Dermis microvascular lymphatic vessel endothelial cell (primary cell): Measurements from ENCODE around the gene FGD2. TPM values are rescaled to one million over a fixed set of nuclear protein-coding genes. Genes with fewer than 3 reads are reported as not detected.
"Not testable (repeated sequence)": the region's sequence is repeated elsewhere in the genome, so short reads cannot be mapped to it uniquely, and the experiment has no call there.

Experiments
- DNase-seq, 2 donors: peaks; one replicate each; pipeline versions ENCODE4 v3.0.0 to v3.0.0-alpha.2; 2010; ENCODE audit warnings: low read depth in 2 of 2
- total RNA-seq: library from RNA; depleted of rRNA; stranded (reverse); fragments of >200 nt; gene quantifications from 2 replicates; pipeline ENCODE4 v1.2.1, GENCODE V29; 2014

The FGD2 gene
- total RNA-seq, 1 donor from 2014 or later = not detected

DNA sequence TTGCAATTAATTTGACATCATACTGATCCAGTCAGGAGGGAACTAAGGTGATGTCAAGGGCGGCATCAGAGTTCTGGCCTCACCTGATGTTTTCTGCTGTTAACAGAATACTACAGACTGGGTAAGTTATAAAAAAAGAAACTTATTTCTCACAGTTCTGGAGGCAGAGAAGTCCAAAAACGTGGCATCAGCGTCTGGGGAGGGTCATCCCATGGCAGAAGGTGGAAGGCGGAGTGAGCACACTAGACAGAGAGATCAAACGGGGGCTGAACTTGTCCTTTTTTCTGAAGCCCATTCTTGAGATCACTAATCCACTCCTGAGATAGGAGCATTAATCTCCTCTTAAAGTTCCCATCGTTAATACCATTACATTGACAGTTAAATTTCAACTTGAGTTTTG, 16.2 kb upstream of the FGD2 start:
- DNase-seq = no peak

DNA sequence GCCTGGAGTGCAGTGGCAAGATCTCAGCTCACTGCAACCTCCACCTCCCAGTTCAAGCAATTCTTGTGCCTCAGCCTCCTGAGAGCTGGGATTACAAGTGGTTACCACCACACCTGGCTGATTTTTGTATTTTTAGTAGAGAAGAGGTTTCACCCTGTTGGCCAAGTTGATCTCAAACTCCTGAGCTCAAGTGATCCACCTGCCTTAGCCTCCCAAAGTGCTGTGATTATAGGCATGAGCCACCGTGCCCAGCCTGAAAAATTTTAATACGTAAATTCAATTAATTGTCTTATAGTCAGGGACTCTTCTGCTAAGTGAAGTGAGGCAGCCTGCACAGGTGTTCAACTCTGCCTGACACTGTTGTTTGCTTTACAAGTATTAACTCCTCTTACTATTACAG, 15.1 kb upstream of the FGD2 start:
- DNase-seq = not testable (repeated sequence)

DNA sequence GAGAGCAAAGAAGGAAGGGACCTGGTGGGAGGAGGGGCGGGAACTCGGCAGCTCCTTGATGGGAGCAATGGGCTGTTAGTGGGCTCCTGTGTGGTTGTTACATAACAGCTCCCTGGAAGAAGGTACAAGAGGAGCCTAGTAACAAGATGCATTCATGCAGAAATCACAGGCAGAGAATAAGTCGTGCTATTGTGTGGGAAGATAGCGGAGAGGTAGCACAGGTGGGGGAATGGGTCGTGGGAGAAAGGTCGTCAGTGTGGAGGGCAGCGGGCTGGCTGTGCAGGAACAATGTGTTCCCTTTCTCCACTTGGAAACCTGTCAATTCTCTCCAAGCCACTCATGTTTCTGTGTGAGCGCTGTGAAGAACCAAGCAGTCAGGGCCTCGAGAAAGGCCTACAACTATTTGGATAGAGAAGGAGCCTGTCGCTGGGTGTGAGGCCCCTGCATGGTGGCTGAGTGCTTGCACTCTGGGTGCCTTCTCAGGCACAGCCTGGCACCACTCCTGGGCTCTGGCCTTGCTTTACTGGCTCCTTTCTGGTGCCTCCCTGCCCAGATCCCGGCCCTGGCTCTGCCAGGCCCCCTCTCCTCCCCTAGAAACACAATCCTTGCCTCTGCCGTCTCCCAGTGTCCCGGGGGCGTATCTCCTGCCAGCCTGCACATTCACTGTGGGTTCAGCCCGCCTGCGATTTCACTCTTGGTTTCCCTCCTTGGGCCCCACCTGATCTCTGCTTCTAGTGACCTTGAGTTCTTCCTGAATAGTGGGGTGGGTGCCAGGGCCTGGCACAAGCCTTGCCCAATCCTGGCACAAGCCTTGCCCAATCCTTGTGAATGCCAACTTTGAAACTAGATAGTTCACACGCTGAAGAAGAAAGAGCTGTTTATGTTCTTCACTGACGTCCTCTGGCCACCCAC, 7.4 kb upstream of the FGD2 start:
- no peak for DNase-seq

DNA sequence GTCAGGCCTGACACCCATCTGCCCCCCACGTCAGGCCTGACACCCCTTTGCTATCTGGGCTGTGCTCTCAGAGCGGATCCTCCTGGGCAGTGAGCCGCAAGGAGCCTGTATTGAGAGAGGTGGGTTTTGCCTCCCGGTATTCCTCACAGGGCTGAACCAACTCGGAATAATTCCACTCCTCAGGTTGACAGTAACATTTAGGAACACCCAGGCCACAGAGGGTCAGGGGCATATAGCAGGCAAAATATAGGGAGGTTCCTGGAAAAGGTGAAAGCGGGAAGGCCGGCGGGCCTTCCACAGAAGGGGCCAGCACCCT, 6.8 kb upstream of the FGD2 start:
- no peak for DNase-seq

DNA sequence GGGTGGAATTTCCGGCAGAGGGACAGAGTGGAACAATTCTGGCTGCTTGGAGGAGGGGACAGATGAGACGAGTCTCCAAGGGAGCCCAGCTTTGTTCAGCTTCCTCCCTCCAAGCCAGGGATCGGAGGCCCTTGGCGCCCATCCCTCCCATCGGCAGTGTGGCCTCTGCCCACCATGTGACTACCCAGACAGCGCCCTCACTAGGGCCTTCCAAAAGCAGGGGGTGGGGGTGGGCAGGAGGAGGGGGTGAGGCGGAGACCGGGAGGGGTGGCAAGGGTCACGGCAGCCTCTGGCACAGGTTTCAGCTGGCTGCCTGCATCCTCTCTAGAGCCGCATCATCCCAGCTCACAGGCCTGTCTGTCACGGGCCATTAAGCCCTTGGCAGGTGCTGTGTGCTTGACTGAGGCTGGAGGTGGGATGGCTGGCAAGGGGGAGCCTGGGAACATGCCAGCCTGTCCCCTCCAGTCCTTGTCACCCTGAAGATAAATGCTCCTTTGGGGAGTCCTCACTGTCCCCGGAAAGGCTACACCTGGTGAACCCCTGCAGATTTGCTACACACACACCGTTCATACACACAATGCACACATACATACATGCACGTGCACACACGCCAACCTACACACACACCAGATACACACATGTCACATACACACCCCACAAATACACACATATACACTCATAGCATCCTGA, 6.2 kb upstream of the FGD2 start:
- no peak for DNase-seq

DNA sequence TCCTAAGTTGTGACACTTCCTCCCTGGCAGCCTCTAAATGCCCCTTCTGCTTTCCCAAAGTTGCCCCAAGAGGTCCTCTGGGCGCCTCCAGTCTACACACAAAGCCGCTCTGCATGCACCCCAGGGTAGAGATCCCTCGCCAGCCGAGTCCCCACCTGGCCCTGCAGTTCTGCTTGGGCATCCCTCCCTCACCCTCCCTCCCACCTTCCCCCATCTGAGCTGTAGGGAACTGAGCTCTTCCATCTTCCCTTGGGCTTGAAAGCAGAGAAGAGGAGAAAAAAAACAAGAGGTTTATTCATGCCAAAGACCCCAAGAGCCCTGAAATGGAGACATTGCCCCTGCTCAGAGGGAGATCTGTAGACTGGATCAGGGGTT, 5.7 kb upstream of the FGD2 start:
- no peak for DNase-seq

DNA sequence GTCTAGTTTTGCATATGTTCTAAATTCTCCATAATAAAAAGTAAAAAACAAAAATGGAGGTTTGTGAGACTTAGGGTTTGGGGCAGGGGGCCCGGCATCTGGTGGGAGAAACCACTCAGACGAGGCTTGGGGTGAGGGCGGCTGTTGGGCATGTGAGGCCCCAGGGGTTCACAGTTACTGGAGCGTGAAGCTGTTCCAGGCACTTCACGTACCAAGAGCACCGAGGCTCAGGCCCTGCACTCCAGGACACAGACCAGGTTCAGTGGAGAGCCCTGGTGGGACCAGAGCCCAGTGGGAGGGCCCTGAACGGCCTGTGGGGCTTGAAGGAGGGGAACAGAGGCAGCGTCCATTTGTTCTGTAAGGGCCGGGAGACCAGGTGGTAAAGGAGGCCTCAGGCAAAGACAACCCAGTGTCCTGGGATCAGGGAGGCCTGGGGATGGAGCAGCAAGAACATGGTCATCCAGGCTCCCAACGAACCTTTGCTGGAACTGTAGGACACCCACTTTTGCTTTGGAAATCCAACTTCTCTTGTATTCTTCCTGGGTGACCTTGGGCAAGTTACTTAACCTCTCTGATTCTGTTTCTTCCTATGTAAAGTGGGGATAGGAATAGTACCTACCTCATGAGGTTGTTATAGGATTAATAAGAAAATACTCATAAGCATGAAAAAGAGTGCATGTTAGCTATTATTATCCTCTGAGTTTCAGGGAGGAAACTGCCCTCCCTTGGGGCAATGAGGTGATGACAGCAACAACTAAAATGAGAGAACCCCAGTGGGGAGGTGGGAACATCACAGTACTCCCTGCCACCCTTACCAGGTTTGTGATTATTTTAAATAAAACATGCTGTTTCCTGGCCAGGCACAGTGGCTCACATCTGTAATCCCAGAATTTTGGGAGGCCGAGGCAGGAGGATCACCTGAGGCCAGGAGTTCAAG, 1.1 kb upstream of the FGD2 start:
- DNase-seq = no peak

DNA sequence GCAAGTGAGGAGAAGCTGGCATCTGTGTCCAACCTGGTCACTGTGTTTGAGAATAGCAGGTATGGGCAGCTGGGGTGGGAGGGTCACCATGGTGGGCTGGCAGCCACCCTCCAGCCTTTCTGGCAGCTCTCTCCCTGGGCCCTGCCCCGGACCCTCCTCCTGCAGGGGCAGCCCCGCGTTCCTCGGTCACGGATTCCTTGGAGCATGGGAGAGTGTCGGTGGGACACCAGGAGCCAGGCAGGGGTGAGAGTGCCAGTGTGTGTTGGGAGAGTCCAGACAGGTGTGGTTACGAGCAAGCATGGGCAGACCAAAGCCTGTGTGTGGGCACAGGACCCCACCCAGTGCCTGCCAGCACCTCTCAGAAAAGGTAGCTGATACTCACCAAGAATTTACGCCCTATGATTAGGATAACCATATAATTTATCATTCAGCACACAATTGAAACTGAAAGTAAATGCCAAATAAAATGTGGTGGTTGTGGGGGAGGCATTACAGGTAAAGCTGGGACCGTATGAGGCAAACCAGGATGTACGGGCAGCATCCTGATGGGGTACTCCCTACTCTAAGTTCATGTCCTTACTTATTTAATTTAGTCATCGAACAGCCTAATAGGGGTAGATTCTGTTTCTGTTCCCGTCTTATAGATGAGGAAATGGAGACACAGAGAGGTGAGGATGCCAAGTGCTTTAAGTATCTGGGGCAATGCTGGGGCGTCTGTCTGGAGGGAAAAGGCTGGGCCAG, 542 bp downstream of the FGD2 start:
- DNase-seq = no peak

DNA sequence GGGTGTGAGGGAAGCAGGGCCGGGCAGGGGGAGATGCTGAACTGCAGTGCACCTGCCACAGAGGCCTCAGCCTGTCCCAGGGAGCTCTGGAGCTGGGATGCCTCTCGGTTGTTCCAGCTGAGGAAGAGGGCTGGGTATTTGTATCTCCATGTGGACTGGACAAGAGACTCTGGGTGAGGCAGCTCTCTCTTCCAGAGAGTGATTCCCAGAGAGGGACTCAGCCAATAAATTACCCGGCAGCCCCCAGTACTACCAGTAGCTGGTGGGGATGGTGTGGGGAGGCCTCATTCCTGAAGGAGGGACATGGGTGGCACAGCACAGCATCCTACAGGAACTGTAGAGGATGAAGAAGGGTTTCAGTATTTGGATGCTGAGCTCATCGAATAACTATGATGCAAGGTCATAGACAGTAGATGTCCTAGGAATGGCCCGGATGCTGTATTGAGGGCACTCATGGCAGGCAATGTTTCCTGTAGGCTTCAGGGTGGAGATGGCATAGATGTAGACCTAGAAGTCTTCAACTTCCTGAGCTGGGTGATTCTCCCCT, 1.4 kb downstream of the FGD2 start:
- DNase-seq = no peak

DNA sequence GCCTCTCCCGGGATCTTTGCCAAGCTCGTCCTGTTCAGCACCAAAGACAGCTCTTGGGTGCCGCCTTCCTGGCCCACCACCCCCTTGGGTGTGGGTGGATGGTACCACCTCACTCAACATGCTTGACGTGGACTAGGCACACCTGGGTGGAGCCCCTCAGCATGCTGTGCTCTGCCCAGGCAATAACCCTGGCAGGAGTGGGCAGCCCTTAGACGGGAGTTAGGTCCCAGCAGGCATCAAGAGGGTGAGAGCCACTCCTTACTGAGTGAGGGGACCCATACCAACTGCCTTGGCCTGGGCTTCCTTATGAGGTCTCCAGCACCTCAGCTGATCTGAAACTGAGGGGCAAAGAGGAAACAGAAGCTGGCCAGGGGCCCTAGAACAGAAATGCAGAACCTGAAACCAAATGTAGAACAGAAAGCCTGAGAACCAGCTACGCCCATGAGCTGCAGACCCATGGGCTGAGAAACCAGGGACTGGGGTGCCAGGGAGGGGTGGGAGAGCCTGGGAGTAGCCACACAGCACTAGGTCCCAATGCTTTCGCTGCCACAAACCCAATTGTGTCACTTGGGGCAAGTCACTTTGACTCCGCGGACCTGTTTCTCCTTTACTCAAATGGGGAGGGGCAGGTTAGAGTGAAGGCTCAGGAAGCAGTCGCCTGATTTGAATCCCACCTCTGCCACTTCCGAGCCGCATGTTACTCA, 2.0 kb downstream of the FGD2 start:
- DNase-seq = no peak

DNA sequence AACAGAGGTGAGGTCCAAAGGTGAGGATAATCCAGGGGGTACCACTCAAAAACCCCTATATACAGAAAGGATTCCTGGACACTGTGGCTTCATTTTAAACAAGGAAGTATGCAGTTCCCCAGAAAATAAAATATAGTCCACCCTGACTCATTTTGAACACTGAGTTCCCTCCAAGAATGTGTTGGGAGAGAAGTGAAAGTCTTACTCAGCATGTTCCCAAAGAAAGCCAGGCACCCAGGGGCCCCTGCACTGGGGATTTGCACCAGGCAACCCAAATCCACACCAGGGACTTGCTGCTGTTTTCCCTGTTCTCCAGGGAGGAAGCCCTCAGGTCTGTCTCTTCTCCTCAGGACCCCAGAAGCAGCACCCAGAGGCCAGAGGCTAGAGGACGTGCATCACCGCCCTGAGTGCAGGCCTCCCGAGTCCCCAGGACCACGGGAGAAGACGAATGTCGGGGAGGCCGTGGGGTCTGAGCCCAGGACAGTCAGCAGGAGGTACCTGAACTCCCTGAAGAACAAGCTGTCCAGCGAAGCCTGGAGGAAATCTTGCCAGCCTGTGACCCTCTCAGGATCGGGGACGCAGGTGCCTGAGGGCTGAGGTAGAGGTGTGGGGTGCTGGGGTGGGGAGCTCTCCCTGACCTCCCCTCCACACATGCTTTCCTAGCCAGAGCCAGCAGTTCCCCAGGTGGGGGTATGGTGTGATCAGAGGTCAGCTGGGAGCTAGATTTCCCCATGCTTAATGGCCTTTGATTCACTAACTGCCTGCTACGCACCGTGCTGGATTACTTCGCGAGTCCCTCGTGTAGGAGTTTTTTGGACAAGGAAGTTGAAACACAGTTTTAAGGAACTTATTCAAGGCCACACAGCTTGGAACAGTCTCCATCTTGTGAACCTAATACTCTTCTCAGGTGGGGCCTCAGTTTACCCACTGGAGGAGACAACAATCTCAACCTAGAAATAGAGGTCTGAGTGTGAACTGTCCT, 3.3 kb downstream of the FGD2 start:
- DNase-seq = no peak

DNA sequence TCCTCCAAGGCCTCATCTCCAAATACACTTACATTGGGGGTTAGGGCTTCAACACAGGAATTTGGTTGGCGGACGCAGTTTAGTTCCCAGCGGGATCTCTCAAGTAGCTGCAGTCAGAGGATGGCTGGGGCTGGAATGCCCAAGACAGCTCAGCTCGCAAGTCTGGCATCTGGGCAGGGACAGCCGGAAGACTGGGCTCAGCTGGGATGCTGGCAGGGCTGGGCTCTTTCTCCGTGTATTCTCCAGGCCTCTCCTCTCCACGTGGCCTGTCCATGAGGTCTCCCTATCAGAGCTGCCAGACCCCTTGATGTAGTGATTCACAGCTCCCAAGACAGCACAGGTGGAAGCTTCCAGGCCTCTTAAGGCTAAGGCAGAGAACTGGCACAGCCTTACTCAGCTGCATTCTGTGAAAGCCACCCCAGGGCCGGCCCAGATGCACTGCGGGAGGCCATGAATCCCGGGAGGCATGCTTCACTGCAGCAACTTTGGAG, 5.0 kb downstream of the FGD2 start:
- no peak for DNase-seq

DNA sequence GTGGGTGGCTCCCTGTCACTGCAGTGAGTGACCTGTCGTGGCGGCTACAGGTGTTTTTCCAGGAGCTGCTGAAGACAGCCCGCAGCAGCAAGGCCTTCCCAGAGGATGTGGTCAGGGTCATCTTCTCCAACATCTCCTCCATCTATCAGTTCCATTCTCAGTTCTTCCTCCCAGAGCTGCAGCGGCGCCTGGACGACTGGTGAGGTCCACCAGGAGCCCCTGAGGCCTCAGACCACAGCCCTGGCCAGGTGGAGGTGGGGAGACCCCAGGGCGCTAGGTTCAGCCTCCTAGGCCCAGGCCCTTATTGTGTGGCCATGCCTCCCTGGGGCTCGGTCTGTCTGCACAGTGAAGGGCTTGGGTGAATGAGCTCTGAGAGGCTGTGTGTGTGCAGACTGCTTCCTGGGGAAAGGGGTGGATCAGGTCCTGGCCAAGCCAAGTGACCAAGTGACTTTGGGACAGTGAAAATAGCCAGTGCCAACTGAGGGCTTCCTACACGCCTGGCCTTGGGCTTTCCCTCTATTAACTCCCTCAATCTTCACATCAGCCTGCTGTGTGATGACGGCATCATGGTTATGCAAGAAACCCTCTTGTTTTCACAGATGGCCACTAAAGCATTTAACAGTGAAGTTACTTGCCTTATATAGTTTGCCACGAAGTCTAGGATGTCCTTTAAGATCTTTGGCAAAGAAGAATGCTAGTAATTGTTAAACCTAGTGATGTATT, 6.4 kb downstream of the FGD2 start:
- peak in 1 of 2 donors; percentile 14 for DNase-seq

DNA sequence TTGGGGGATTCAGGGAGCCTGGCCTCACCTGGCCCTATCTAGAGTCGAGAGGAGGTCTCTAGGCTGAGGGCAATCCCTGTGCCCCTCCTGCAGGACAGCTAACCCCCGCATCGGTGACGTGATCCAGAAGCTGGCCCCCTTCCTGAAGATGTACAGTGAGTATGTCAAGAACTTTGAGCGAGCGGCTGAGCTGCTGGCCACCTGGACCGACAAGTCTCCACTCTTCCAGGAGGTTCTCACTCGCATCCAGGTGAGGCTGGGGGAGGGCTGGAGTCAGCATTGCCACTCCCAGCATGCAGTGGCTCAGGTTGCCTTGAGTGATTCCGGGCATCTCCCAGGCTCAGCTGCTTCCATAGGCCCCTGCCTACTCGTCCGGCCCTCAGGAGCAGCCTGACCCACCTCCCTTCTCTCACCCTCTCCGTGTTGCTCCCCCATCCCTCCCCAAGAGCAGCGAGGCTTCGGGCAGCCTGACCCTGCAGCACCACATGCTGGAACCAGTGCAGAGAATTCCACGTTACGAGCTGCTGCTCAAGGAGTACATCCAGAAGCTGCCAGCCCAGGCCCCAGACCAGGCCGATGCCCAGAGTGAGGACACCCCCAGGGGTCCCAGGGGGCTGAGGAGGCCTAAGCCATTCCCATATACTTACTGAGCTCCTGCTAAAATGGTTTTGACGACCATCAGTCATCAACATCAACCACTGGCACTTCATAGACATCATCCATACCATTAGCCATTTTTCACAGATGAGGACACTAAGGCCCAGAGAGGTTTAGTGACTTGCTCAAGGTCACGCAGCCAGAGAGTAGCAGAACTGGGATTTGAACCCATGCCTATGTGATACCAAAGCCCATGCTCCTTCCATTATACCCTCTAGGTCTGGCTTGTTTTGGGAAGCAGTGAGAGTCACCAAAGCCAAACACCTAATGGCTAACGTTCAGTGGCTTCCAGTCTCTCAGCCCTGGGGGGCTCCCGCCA, 8.3 kb downstream of the FGD2 start:
- DNase-seq = no peak

DNA sequence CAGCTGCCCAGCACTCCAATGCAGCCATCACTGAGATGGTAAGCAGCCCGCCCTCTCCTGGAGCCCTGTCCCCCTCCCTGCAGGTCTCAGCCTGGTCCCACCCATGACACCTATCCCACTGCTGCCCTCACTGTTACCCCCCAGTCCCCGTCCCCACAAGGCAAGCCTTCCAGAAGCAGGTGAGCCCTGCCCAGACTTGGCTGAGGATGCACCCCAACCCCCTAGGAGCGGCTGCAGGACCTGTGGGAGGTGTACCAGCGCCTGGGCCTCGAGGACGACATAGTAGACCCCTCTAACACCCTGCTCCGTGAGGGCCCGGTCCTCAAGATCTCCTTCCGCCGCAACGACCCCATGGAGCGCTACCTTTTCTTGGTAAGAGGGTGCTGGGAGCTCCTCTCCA, 9.2 kb downstream of the FGD2 start:
- DNase-seq = no peak

DNA sequence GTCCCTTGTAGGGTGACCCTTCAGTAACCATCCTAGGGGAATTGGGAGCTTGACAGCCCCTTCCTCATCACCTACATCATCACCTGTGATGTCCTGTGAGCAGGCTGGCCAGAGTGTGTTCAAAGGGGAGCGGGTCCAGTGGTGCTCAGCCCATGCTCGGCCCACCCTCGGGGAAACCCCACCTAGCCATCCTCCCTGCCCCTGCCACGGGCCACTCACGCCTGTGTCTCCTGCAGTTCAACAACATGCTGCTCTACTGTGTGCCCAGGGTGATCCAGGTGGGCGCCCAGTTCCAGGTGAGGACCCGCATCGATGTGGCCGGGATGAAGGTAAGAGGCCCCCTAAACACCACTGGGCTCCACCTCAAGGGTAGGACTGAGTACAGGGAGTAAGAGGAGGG, 10.1 kb downstream of the FGD2 start:
- no peak for DNase-seq

DNA sequence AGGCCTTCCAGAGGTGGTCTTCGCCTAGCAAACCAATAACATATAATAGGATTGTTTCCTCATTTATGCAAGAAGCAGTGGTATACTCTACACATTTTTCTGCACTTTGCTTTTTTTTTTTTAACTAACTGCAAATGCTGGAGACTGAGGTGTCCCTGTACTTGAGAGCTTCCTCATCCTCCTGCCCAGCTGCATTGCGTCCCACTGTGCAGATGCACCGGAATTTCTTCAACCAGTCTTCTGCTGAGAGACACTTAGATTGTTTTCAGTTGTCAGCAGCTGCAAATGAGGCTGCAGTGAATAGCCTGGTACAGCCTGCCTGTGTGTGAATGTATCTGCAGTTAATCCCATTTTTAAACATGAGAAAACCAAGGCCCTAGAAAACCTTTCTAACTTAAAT, 11.5 kb downstream of the FGD2 start:
- DNase-seq = no peak
